GM19099 (cell line): ENCODE results near the gene NOS1AP.

ENCODE experiments used
- POLR2A ChIP-seq: IDR thresholded peaks from 3 replicates; pipeline ENCODE4 v1.6.1; 2011; ENCODE audit warnings: low read depth; ENCODE audit not compliant: insufficient read length; ENCODE audit errors: extremely low read depth

NOS1AP gene

DNA sequence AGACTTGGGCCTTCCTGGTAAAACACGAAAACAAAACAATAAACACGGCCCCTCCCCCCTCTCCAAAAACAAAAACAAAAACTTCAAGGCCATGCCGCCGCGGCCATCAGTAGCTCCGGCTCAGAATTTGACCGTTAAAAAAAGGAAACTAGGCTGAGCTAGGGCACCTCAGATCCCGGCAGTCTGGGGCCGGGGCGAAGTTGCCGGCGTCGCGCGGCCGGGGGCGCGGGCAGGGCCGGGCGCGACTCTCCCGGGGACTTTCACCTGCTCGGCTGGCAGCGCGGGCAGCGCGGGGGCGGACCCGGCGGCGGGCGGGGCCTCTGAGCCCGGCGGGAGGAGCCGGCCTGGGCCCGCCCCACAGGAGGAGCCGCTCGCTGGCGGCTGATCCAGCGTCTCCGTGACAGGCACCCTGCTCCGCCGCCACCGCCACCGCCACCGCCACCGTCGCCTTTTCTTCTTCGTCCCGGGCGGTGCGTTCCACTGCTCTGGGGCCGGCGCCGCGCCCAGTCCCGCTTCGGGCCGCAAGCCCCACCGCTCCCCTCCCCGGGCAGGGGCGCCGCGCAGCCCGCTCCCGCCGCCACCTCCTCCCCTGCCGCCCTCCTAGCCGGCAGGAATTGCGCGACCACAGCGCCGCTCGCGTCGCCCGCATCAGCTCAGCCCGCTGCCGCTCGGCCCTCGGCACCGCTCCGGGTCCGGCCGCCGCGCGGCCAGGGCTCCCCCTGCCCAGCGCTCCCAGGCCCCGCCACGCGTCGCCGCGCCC is at the start of gene NOS1AP:
Gene NOS1AP (plus strand): TSS at position 358 of the 760 bp plus-strand sequence. CDS start 487 bp downstream, outside the sequence.
- TF ChIP-seq POLR2A, result no peak

- no peak for TF ChIP-seq POLR2A
Observed at GRCh38 chr1:162020150-162020549, 49.3 kb upstream of the NOS1AP start.

- TF ChIP-seq POLR2A, result no peak
Observed at GRCh38 chr1:162021124-162021523, 48.4 kb upstream of the NOS1AP start.

GRCh38 chr1:162022626-162023025 is 46.9 kb upstream of the NOS1AP start:
- TF ChIP-seq POLR2A, result no peak

DNA sequence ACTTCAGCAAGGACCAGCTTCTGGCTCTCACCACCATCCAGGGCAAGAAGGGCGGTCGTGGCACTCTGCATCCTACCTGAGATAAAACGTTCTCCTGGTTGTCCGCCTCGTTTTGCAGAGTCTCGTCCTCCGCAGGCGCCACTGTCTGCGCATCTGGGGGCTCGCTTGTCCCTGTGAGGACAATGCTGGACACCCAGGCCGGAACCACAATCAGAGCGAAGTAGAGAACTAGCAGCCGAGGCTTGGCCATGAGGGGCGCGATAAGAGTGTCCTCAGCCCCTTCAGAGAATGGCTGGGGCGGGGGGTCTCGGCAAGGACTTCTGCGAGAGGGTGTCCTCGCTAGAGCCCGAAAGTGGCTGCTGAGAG is 46.3 kb upstream of the NOS1AP start:
- no peak for TF ChIP-seq POLR2A

- TF ChIP-seq POLR2A, result no peak
Observed at GRCh38 chr1:162023547-162024501, 45.7 kb upstream of the NOS1AP start, which contains the start of gene OLFML2B. Gene OLFML2B (minus strand): TSS chr1:162023869. CDS start chr1:162023430, 439 bp downstream.

GRCh38 chr1:162025541-162025940 is 44.0 kb upstream of the NOS1AP start:
- TF ChIP-seq POLR2A, result no peak

GRCh38 chr1:162026881-162027280 is 42.6 kb upstream of the NOS1AP start:
- no peak for TF ChIP-seq POLR2A

GRCh38 chr1:162028726-162029125 is 40.8 kb upstream of the NOS1AP start:
- no peak for TF ChIP-seq POLR2A

- no peak for TF ChIP-seq POLR2A
Observed at GRCh38 chr1:162029157-162029556, 40.3 kb upstream of the NOS1AP start.

DNA sequence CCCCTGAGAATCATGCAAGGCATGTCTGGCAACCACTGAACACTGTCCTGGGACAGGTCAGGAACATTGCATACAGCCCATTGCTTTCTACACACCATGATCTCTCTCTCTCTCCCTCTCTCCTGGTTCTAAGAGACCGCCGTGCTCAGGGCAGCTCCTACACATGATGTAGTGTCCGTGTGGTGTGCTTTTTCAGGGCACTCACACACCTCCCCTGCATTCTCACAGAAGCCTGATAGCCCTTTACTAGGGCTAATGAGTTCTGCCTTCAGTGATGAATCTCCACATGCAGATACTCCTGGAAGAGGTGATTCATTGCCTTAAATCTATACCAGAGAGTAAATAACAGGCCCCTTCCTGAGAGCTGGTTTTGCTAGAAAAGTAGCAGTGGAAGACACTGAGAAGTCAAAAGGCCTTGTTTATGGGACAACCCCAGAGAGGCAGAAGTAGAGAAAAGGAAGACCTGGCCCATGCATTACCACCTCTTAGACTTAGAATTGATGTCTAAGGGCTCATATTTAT is 38.7 kb upstream of the NOS1AP start:
- no peak for TF ChIP-seq POLR2A

- TF ChIP-seq POLR2A, result no peak
Observed at GRCh38 chr1:162033428-162033827, 36.1 kb upstream of the NOS1AP start.

DNA sequence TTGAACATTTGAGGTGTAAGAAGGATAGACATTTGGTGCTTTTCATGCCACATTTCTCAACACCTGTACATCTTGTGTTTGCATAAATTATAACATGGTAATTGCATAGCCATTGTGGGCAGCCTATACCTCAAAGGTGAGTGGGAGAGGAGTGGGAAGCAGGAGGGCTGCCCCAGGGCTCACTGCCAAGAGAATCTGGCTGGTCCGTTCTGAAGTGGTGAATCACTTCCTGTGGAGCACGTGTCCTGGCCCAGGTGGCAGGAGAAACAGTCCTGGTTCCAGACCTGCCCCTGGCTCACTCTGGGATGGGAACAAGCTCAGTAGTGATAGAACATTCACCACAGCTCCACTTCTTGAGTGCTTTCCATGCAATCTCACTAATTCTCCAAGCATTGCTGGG is 34.2 kb upstream of the NOS1AP start:
- TF ChIP-seq POLR2A, result no peak

GRCh38 chr1:162036163-162036562 is 33.3 kb upstream of the NOS1AP start:
- TF ChIP-seq POLR2A, result no peak

DNA sequence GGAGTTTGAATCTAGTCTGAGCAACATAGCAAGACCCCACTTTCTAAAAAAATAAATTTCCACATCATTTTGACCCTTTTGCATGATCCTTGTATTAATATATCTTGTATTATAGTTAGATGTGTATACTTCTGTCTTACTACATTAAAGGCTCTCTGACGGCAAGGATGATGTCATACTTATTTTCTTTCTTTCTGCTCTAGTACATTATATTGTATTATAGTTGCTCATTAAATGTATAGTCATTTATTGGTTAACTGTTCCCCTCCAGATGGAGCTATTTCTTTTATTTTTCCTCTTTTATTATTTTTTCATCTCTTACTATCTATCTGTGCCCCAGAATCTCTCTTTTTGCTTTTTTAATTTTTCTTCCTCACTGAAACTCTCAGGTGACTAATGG is 30.9 kb upstream of the NOS1AP start:
- no peak for TF ChIP-seq POLR2A
